SJSA1 (cell line): ENCODE data around the gene PRRT1. TPM values are rescaled to one million over a fixed set of nuclear protein-coding genes. Genes with fewer than 3 reads are reported as not detected.
"Not testable (repeated sequence)": the region's sequence is repeated elsewhere in the genome, so short reads cannot be mapped to it uniquely, and the experiment has no call there.

Experiments
- DNase-seq, 2 experiments: peaks; one replicate each; pipeline ENCODE4 v3.0.0-alpha.2; 2015 to 2020; ENCODE audit warnings: low spot score in 2 of 2, low read depth in 1 of 2
- H3K27ac ChIP-seq: fragments of 250-450 bp; sonication (Bioruptor Pico); 2 replicates; pipeline ENCODE4 v1.5.1; 2020; ENCODE audit warnings: mild to moderate bottlenecking, moderate library complexity
- H3K27me3 ChIP-seq: fragments of 250-450 bp; sonication (Bioruptor Pico); replicated peaks from 2 replicates; pipeline ENCODE4 v1.5.1; 2020; ENCODE audit warnings: mild to moderate bottlenecking, moderate library complexity
- H3K36me3 ChIP-seq: fragments of 250-450 bp; sonication (Bioruptor Pico); 2 replicates; pipeline ENCODE4 v1.5.1; 2020; ENCODE audit warnings: mild to moderate bottlenecking
- H3K4me1 ChIP-seq: fragments of 250-450 bp; sonication (Bioruptor Pico); replicated peaks from 2 replicates; pipeline ENCODE4 v1.6.1; 2021; ENCODE audit warnings: mild to moderate bottlenecking
- H3K4me3 ChIP-seq: fragments of 250-450 bp; sonication (Bioruptor Pico); 2 replicates; pipeline ENCODE4 v1.5.1; 2020; ENCODE audit warnings: mild to moderate bottlenecking
- H3K9me3 ChIP-seq: fragments of 250-450 bp; sonication (Bioruptor Pico); replicated peaks from 2 replicates; pipeline ENCODE4 v1.5.1; 2020; ENCODE audit warnings: mild to moderate bottlenecking
- total RNA-seq: library from RNA; depleted of rRNA; stranded (reverse); fragments of >200 nt; shearing (Covaris generic); gene quantifications from 2 replicates; pipeline ENCODE4 v1.2.3, GENCODE V29; 2014; rRNA removed

Gene PRRT1
- total RNA-seq, 1 experiment from 2014 or later, result not detected

GRCh38 chr6:32108727-32109113 is 43.0 kb downstream of the PRRT1 start:
- Histone ChIP-seq H3K4me1 (peaks cover 20% of the 10 kb centered on the region), H3K27ac (no peak overlapping the region)

GRCh38 chr6:32108094-32108627 is 43.6 kb downstream of the PRRT1 start:
- Histone ChIP-seq H3K27ac (no peak overlapping the region), H3K27me3 (peaks cover 14% of the 10 kb centered on the region)

More at GRCh38 chr6:32108727-32109113, 43.0 kb downstream of the PRRT1 start:
- Histone ChIP-seq H3K36me3 (peaks cover 6% of the 10 kb centered on the region), H3K27me3 (peaks cover 14% of the 10 kb centered on the region), H3K4me3 (no peak overlapping the region), H3K9me3 (no peaks in the 10 kb centered on the region)
- no peak for DNase-seq

GRCh38 chr6:32107406-32107805 is 44.3 kb downstream of the PRRT1 start:
- no peak for DNase-seq

More at GRCh38 chr6:32108094-32108627, 43.6 kb downstream of the PRRT1 start:
- Histone ChIP-seq H3K4me1 (peaks cover 15% of the 10 kb centered on the region), H3K36me3 (peaks cover under 1% of the 10 kb centered on the region; the same call in 1 of the 2 replicates), H3K9me3 (no peaks in the 10 kb centered on the region), H3K4me3 (no peak overlapping the region)
- no peak for DNase-seq

GRCh38 chr6:32105433-32105832 is 46.3 kb downstream of the PRRT1 start:
- no peak overlapping the region for H3K4me3 ChIP-seq
- no peak overlapping the region for H3K27ac ChIP-seq
- H3K27me3 ChIP-seq, result peaks cover 19% of the 10 kb centered on the region
- H3K9me3 ChIP-seq, result no peaks in the 10 kb centered on the region
- H3K4me1 ChIP-seq, result peaks cover 14% of the 10 kb centered on the region
- no peak for DNase-seq
- no peaks in the 10 kb centered on the region for H3K36me3 ChIP-seq

More at GRCh38 chr6:32107406-32107805, 44.3 kb downstream of the PRRT1 start:
- H3K4me1 ChIP-seq, result peaks cover 14% of the 10 kb centered on the region
- H3K4me3 ChIP-seq, result no peak overlapping the region
- no peak overlapping the region for H3K27ac ChIP-seq
- no peaks in the 10 kb centered on the region for H3K36me3 ChIP-seq
- H3K27me3 ChIP-seq, result peaks cover 14% of the 10 kb centered on the region
- no peaks in the 10 kb centered on the region for H3K9me3 ChIP-seq

- no peak overlapping the region for H3K27ac ChIP-seq
- no peak for DNase-seq
These were observed 49.5 kb downstream of the PRRT1 start for GRCh38 chr6:32102255-32102654.

GRCh38 chr6:32100251-32100650 is 51.5 kb downstream of the PRRT1 start:
- not testable (repeated sequence) for DNase-seq, H3K36me3 ChIP-seq, H3K4me3 ChIP-seq, H3K27ac ChIP-seq, H3K4me1 ChIP-seq, H3K9me3 ChIP-seq
- H3K27me3 ChIP-seq, result peaks cover 49% of the 10 kb centered on the region

More at GRCh38 chr6:32102255-32102654, 49.5 kb downstream of the PRRT1 start:
- Histone ChIP-seq H3K9me3 (no peaks in the 10 kb centered on the region), H3K27me3 (peaks cover 30% of the 10 kb centered on the region), H3K4me1 (peaks cover under 1% of the 10 kb centered on the region), H3K36me3 (no peaks in the 10 kb centered on the region), H3K4me3 (no peak overlapping the region)

Other genes starting within 250 kb of the PRRT1 start
- gene ZBTB12, start 249.9 kb downstream of the PRRT1 start, total RNA-seq, result 0.53 and 2.0 TPM in 2 replicates
- gene C2, start 224.2 kb downstream of the PRRT1 start, total RNA-seq, result 0.47 and 0.53 TPM in 2 replicates
- 0.50 and 0.58 TPM in 2 replicates for gene CFB, start 205.8 kb downstream of the PRRT1 start, total RNA-seq
- gene NELFE, start 193.0 kb downstream of the PRRT1 start, total RNA-seq, result 69.4 and 134 TPM in 2 replicates
- 34.5 and 35.5 TPM in 2 replicates for gene SKIC2, start 192.8 kb downstream of the PRRT1 start, total RNA-seq
- gene DXO, start 179.8 kb downstream of the PRRT1 start, total RNA-seq, result 13.1 and 17.4 TPM in 2 replicates
- gene C4A, start 169.9 kb downstream of the PRRT1 start, total RNA-seq, result 0.47 and 1.4 TPM in 2 replicates
- 0.28 and 1.5 TPM in 2 replicates for gene C4B, start 137.1 kb downstream of the PRRT1 start, total RNA-seq
- not detected in 2 replicates for gene CYP21A2, start 113.5 kb downstream of the PRRT1 start, total RNA-seq
- gene TNXB, start 42.6 kb downstream of the PRRT1 start, total RNA-seq, result 0.66 TPM in 1 of 2 replicates, not detected in the other
- 22.8 and 44.0 TPM in 2 replicates for gene ATF6B, start 23.7 kb downstream of the PRRT1 start, total RNA-seq
- 5.7 and 10.5 TPM in 2 replicates for gene FKBPL, start 21.7 kb downstream of the PRRT1 start, total RNA-seq
- 10.3 and 38.2 TPM in 2 replicates for gene PPT2, start 2.2 kb upstream of the PRRT1 start, total RNA-seq
- 0.19 and 3.1 TPM in 2 replicates for gene EGFL8, start 12.7 kb upstream of the PRRT1 start, total RNA-seq
- 40.9 and 65.4 TPM in 2 replicates for gene AGPAT1, start 24.1 kb upstream of the PRRT1 start, total RNA-seq
- gene RNF5, start 26.5 kb upstream of the PRRT1 start, total RNA-seq, result 63.6 and 67.6 TPM in 2 replicates
- 0.76 TPM in 1 of 2 replicates, not detected in the other for gene AGER, start 32.3 kb upstream of the PRRT1 start, total RNA-seq
- 11.8 and 13.2 TPM in 2 replicates for gene PBX2, start 38.3 kb upstream of the PRRT1 start, total RNA-seq
- gene GPSM3, start 40.7 kb upstream of the PRRT1 start, total RNA-seq, result 15.3 and 16.2 TPM in 2 replicates
- 1.6 and 2.0 TPM in 2 replicates for gene NOTCH4, start 72.1 kb upstream of the PRRT1 start, total RNA-seq
- not detected in 2 replicates for gene TSBP1, start 220.0 kb upstream of the PRRT1 start, total RNA-seq